GM12891 (cell line): Measurements from ENCODE around the gene CFAP52.

Experiments used
- DNase-seq: peaks from one replicate; pipeline ENCODE4 v3.0.0; 2011; ENCODE audit warnings: low spot score; ENCODE audit not compliant: insufficient read length
- FAIRE-seq: peaks from 2 replicates; lab custom pipeline; 2011; peaks lifted over from hg19 to GRCh38; lab: Jason Lieb, UNC
- PAX5 ChIP-seq: IDR thresholded peaks from 2 replicates; pipeline ENCODE4 v1.6.1; 2011; ENCODE audit warnings: low read length, moderate library complexity, mild to moderate bottlenecking; ENCODE audit not compliant: insufficient read depth, severe bottlenecking
- POLR2A ChIP-seq: IDR thresholded peaks from 2 replicates; pipeline ENCODE4 v1.6.1; 2011; ENCODE audit warnings: low read depth, low read length, control low read depth
- POLR2AphosphoS5 ChIP-seq: IDR thresholded peaks from 2 replicates; pipeline ENCODE4 v1.6.1; 2011; ENCODE audit warnings: low read depth, low read length, control low read depth
- POU2F2 ChIP-seq: IDR thresholded peaks from 2 replicates; pipeline ENCODE4 v1.6.1; 2011; ENCODE audit warnings: low read depth, mild to moderate bottlenecking, control low read depth, low read length, moderate library complexity
- SPI1 ChIP-seq: IDR thresholded peaks from 2 replicates; pipeline ENCODE4 v1.6.1; 2011; ENCODE audit warnings: low read depth, low read length, control low read depth
- TAF1 ChIP-seq: IDR thresholded peaks from 2 replicates; pipeline ENCODE4 v1.6.1; 2011; ENCODE audit warnings: low read depth, low read length, control low read depth

CFAP52 gene

GRCh38 chr17:9669551-9670008 lies 93.1 kb downstream of the CFAP52 start:
- TF ChIP-seq POLR2A (no peak), SPI1 (no peak), POLR2AphosphoS5 (no peak), POU2F2 (no peak), TAF1 (no peak), PAX5 (no peak)
- FAIRE-seq: no peak
- no peak for DNase-seq

- FAIRE-seq (no peak), DNase-seq (no peak)
- TF ChIP-seq POLR2AphosphoS5 (no peak), SPI1 (no peak), PAX5 (no peak), POLR2A (no peak), TAF1 (no peak)
These were observed 94.2 kb downstream of the CFAP52 start for GRCh38 chr17:9670596-9670995.

DNA sequence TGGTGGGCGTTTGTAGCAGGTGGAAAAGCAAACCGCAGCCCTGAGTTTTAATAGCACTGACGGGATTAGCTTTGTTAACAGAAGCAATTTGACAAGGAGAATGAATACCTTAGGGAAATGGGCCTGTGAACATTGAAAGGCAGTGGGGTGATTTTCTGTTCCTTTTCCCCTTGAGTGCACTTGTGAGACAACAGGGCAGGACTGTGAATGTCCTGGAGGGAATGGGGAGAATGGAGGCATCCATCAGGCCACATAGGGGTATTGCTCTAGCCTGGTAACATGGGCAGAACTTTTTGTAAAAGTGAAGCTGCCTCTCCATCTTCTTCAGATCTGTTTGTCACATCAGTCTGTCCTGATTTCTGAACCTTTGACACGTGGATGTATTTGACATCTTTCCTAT lies 95.1 kb downstream of the CFAP52 start:
- no peak for DNase-seq
- TF ChIP-seq POLR2A: no peak
- no peak for TF ChIP-seq POLR2AphosphoS5
- TF ChIP-seq TAF1: no peak
- TF ChIP-seq POU2F2: no peak
- no peak for TF ChIP-seq PAX5
- no peak for TF ChIP-seq SPI1
- no peak for FAIRE-seq

- TF ChIP-seq POU2F2: no peak
- no peak for TF ChIP-seq POLR2AphosphoS5
- TF ChIP-seq TAF1: no peak
- no peak for TF ChIP-seq PAX5
- no peak for TF ChIP-seq SPI1
- no peak for TF ChIP-seq POLR2A
- DNase-seq (no peak), FAIRE-seq (no peak)
These were observed 95.8 kb downstream of the CFAP52 start for GRCh38 chr17:9672266-9672665.

GRCh38 chr17:9672691-9673090 lies 96.2 kb downstream of the CFAP52 start:
- DNase-seq (no peak), FAIRE-seq (no peak)
- TF ChIP-seq POLR2AphosphoS5 (no peak), TAF1 (no peak)

GRCh38 chr17:9676084-9676483 lies 99.6 kb downstream of the CFAP52 start:
- no peak for FAIRE-seq

DNA sequence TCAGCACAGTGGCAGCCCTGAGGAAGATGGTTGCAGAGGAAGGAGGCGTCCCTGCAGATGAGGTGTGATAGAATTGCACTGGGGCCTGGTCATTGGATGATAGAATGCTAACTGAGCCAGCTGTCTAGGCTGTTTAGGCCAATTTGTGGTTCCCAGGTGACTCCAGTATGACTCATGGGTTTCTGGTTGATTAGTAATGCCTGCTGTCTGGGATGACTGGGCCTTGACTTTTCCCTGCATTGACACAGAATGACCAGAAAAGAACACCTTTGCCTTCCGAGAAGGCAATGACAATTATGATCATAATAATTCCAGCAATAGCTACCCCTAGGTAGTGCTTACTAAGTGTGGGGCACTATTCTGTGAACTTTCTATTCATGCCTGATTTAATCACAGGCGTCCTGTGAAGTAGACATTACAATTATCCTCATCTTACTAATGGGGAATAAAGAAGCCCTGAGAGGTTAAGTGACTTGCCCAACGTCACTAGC lies 100.4 kb downstream of the CFAP52 start:
- FAIRE-seq: no peak
- TF ChIP-seq POLR2AphosphoS5: no peak
- TF ChIP-seq POLR2A: no peak
- no peak for TF ChIP-seq PAX5
- DNase-seq: no peak

More at GRCh38 chr17:9676084-9676483, 99.6 kb downstream of the CFAP52 start:
- TF ChIP-seq TAF1: no peak
- no peak for TF ChIP-seq POLR2A
- no peak for TF ChIP-seq POLR2AphosphoS5
- no peak for TF ChIP-seq PAX5
- no peak for TF ChIP-seq POU2F2
- no peak for TF ChIP-seq SPI1
- no peak for DNase-seq

GRCh38 chr17:9677411-9677810 lies 101.0 kb downstream of the CFAP52 start:
- TF ChIP-seq POLR2AphosphoS5: no peak
- no peak for TF ChIP-seq SPI1
- TF ChIP-seq PAX5: no peak
- no peak for TF ChIP-seq POU2F2
- TF ChIP-seq TAF1: no peak
- no peak for TF ChIP-seq POLR2A
- FAIRE-seq (no peak), DNase-seq (no peak)

GRCh38 chr17:9677896-9678295 lies 101.5 kb downstream of the CFAP52 start:
- TF ChIP-seq TAF1: no peak
- FAIRE-seq: no peak
- no peak for DNase-seq

- FAIRE-seq (no peak), DNase-seq (no peak)
- TF ChIP-seq TAF1: no peak
- TF ChIP-seq POU2F2: no peak
- TF ChIP-seq PAX5: no peak
- no peak for TF ChIP-seq POLR2AphosphoS5
- TF ChIP-seq SPI1: no peak
- no peak for TF ChIP-seq POLR2A
These were observed 108.6 kb downstream of the CFAP52 start for GRCh38 chr17:9684955-9685621.
